Measurements from ENCODE around the gene PLEKHH1.

GRCh38 chr14:67570453-67570852, 37.4 kb downstream of the PLEKHH1 start:
- TF ChIP-seq EGR1 (IDR thresholded peaks at IDR 0.05; ENCODE audit: low read depth in 2 of 2) = no peak
- no peak for TF ChIP-seq CTCF (IDR thresholded peaks at IDR 0.05; ENCODE audit: low read depth, low read length, missing input control)
- TF ChIP-seq REST (IDR thresholded peaks at IDR 0.05) = no peak
- no peak for TF ChIP-seq ZBTB33 (IDR thresholded peaks at IDR 0.05)
- TF ChIP-seq GABPA (IDR thresholded peaks at IDR 0.05 in 1 of 2, conservative IDR thresholded peaks at IDR 0.05 in 1 of 2) = no peak
- no peak for TF ChIP-seq ATF3 (IDR thresholded peaks at IDR 0.05)
- TF ChIP-seq YY1 (IDR thresholded peaks at IDR 0.05) = no peak

All from liver (tissue), 3 donors.